Activated T-helper 2 cell treated with anti-CD3 and anti-CD28 coated beads, Interferon-gamma antibody, Interleukin-2, Interleukin-4, amounts not matched to agents 10 μg/mL and 5 μg/mL and 100 μg/mL, durations not matched to agents 14 hours and 24 hours and 36 hours (primary cell): Measurements from ENCODE around the gene ZNF532. TPM values are rescaled to one million over a fixed set of nuclear protein-coding genes. Genes with fewer than 3 reads are reported as not detected.
"Not testable (repeated sequence)": the region's sequence is repeated elsewhere in the genome, so short reads cannot be mapped to it uniquely, and the experiment has no call there.

ENCODE experiments used
- DNase-seq: peaks from one replicate; pipeline ENCODE4 v3.0.0; 2021; ENCODE audit warnings: low spot score
- H3K27ac Mint-ChIP-seq: one replicate; pipeline ENCODE4 v1.8.0; 2021; ENCODE audit warnings: mixed read lengths
- H3K27me3 Mint-ChIP-seq: one replicate; pipeline ENCODE4 v1.8.0; 2021; ENCODE audit warnings: low read depth, mixed read lengths
- H3K36me3 Mint-ChIP-seq: one replicate; pipeline ENCODE4 v1.8.0; 2021; ENCODE audit warnings: low read depth, mixed read lengths
- H3K4me1 Mint-ChIP-seq: one replicate; pipeline ENCODE4 v1.8.0; 2021; ENCODE audit warnings: low read depth, mixed read lengths
- H3K4me3 Mint-ChIP-seq: one replicate; pipeline ENCODE4 v1.8.0; 2021; ENCODE audit warnings: low read depth, mild to moderate bottlenecking, moderate library complexity, mixed read lengths
- H3K9me3 Mint-ChIP-seq: one replicate; pipeline ENCODE4 v1.8.0; 2021; ENCODE audit warnings: mixed read lengths
- intact Hi-C: fragments of 100-400 bp; cut with micrococcal nuclease; formaldehyde crosslinking; loops from one replicate; pipeline ENCODE4 v1.15.1; 2023
- total RNA-seq: library from RNA; stranded (reverse); gene quantifications from 2 replicates; pipeline ENCODE4 v1.2.3, GENCODE V29; 2022

Gene ZNF532
- total RNA-seq, 1 donor from 2014 or later, result 4.3 TPM

DNA sequence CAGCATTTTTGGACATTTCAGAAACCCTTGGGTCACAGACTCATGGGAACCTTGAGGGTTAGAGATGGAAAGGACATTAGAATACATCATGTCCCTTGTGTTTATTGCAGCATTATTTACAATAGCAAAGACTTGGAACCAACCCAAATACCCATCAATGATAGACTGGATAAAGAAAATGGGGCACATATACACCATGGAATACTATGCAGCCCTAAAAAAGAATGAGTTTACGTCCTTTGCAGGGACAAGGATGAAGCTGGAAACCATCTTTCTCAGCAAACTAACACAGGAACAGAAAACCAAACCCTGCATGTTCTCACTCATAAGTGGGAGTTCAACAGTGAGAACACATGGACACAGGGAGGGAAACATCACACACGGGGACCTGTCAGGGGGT is 160.9 kb downstream of the ZNF532 start:
- H3K36me3 Mint-ChIP-seq, intact Hi-C loops, H3K4me3 Mint-ChIP-seq, H3K4me1 Mint-ChIP-seq, H3K9me3 Mint-ChIP-seq, H3K27ac Mint-ChIP-seq, DNase-seq, H3K27me3 Mint-ChIP-seq: not testable (repeated sequence)

DNA sequence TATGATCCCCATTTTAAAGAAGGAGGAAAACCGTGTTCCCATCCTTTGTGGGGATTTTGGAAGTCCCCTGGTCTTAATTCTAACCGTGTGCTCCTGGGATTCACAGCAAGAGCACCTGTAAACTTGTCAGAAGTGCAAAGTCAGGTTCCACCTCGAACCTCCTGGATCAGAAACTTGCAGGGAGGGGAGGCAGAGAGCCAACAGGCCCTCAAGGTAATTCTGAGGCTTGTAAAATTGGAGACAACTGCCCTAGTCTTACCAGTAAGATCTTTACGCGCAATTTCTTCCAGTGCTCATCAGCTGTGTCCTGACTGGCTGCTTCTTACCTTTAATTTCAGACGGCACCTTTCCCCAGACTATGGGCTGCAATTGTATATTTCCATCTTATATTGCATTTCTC is 161.7 kb downstream of the ZNF532 start:
- H3K4me1 Mint-ChIP-seq, result no peaks in the 10 kb centered on the region
- DNase-seq, result no peak
- H3K27ac Mint-ChIP-seq, result no peak overlapping the region
- H3K36me3 Mint-ChIP-seq, result no peaks in the 10 kb centered on the region
- no peaks in the 10 kb centered on the region for H3K9me3 Mint-ChIP-seq
- intact Hi-C loops, result no loop called here
- no peaks in the 10 kb centered on the region for H3K27me3 Mint-ChIP-seq
- H3K4me3 Mint-ChIP-seq, result no peak overlapping the region

DNA sequence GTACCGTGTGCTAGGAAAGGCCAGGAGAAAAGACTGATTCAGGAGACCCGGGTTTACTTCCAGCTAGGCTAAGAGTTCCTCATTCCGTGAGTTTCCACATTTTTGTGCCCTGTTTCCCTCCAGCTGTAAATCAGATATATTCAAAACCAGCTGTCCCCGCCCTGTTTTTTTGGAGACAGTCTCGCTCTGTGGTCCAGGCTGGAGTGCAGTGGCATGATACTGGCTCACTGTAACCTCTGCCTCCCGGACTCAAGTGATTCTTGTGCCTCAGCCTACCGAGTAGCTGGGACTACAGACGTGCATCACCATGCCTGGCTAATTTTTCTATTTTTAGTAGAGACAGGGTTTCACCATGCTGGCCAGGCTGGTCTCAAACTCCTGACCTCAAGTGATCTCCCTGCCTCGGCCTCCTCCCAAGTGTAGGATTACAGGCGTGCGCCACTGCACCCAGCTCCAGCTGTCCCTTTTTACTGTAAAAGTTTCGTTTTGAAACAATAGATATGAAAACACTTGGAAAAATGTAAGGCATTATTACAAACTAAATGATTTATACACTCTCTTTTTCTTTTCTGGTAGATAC is 162.2 kb downstream of the ZNF532 start:
- no peak for DNase-seq
- intact Hi-C loops, result no loop called here
- Mint-ChIP-seq H3K27me3 (no peaks in the 10 kb centered on the region), H3K36me3 (no peaks in the 10 kb centered on the region), H3K4me3 (no peak overlapping the region), H3K4me1 (no peaks in the 10 kb centered on the region), H3K27ac (no peak overlapping the region), H3K9me3 (no peaks in the 10 kb centered on the region)

DNA sequence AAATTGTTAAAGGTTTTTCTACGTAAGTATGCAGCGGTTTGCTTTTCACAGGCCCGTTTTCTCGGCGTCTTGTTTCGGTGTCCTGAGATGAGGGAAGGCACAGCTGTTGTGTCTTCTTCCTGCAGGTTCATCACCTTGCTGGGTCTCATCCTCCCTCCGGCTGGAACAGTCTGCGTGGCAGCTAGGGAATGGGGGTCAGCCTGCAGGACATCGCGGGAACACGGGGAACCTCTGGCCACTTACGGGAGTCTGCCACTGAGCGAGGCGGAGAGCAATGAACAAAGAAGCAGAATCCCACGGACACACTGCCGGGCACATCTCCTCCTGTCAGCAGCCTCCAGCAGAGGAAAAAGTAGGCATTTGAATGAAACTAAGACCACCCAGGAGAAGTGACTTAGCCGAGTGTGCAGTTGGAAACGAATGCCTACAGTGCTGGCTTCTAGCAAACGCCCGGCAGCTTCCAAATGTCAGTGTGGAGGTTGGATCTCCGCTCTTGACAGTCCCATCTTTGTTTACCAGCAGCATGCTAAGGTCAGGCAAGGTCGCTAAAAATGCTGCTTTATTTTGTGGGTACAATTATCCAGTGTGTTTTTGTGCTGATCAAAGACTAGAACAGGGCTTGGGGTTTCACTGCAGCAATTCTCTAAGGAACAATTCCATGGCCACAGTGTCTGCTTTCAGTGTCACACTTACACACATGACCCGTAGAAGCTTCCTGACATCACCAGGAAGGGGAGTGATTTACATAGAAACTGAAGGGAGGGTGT is 165.2 kb downstream of the ZNF532 start:
- Mint-ChIP-seq H3K4me1 (no peaks in the 10 kb centered on the region), H3K4me3 (no peak overlapping the region), H3K27me3 (no peaks in the 10 kb centered on the region), H3K27ac (no peak overlapping the region), H3K36me3 (no peaks in the 10 kb centered on the region), H3K9me3 (no peaks in the 10 kb centered on the region)
- DNase-seq, result no peak
- intact Hi-C loops, result no loop called here

DNA sequence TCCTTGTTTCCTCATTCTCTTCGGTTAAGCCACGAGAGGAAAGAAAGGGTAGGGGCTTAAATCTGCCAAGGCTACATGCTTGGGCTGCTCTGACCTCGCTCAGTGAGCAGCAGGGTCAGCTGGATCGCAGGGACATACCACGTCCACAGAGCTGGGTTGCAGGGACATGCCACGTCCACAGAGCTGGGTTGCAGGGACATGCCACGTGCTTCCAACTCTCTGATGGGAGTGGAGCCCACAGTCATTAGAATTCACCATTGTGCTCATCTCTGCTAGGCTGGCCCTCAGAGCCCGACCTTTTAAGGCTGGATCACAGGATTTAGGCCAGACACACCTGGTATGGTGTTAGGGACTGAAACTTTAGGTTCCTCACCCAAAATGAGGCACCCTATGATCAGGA is 167.6 kb downstream of the ZNF532 start:
- Mint-ChIP-seq H3K27ac (no peak overlapping the region), H3K27me3 (no peaks in the 10 kb centered on the region), H3K9me3 (no peaks in the 10 kb centered on the region), H3K4me1 (no peaks in the 10 kb centered on the region), H3K36me3 (no peaks in the 10 kb centered on the region), H3K4me3 (no peak overlapping the region)
- no peak for DNase-seq
- intact Hi-C loops, result no loop called here

DNA sequence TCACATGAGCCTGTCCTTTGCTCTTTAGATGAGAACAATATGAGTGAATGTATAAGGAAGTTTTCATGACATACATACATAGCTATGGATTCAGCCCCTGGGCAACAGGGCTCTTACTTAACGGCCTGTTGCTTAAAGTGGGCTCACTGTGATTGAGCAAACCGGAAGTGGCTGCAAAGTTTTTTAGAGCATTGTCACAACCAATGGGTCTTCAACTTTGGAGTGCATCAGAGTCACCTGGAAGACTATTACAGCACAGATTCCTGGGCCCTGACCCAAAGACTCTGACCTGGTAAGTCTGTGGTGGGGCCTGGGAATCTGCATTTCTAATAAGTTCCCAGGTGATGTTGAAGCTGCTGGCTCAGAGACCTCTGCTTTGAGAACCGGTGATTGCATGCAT is 168.7 kb downstream of the ZNF532 start:
- no peak for DNase-seq
- intact Hi-C loops, result no loop called here
- H3K36me3 Mint-ChIP-seq, result no peaks in the 10 kb centered on the region
- H3K4me3 Mint-ChIP-seq, result no peak overlapping the region
- no peak overlapping the region for H3K27ac Mint-ChIP-seq
- H3K27me3 Mint-ChIP-seq, result no peaks in the 10 kb centered on the region
- H3K9me3 Mint-ChIP-seq, result peaks cover 6% of the 10 kb centered on the region
- peaks cover 7% of the 10 kb centered on the region for H3K4me1 Mint-ChIP-seq

DNA sequence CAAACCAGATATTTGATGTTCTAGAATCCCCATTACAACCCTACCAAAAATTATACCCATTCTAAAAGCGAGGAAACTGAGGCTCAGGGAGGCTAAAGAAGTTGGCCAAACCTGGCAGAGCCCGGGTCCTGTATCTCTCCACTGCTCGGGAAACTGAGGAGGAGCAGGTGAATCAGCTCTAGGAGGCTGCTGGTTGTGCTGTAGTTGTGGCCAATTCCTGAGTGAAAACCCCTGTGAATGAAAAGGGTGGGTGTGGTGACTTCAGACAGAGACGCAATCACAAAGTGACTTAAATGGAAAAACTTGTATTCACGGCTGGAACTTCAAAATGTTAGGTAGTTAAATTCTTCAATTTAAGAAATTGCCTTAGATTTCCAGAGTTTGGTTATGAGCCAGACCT is 169.3 kb downstream of the ZNF532 start:
- Mint-ChIP-seq H3K36me3 (no peaks in the 10 kb centered on the region), H3K9me3 (peaks cover 8% of the 10 kb centered on the region), H3K27me3 (no peaks in the 10 kb centered on the region), H3K4me1 (peaks cover 8% of the 10 kb centered on the region), H3K27ac (no peak overlapping the region), H3K4me3 (no peak overlapping the region)
- intact Hi-C loops, result no loop called here
- DNase-seq, result no peak

DNA sequence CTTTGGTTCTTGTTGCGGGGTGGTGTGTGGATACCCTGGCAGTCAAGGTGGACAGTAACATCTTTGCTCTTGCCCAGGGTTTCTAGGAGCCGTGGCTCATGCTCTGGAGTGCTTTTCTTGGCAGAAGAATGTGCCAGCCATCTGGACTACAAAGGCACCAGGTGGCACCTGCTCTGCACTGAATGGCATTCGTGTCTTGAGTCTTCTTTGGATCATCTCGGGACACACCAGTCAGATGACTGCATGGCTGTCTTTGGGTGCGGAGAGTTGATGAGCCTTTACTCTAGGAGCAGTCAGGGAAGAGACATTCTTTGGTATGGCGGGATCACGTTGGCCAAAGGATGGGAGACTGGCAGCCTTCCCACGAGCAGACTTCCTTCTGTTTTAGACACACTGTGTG is 170.9 kb downstream of the ZNF532 start:
- no peak for DNase-seq
- Mint-ChIP-seq H3K27me3 (no peaks in the 10 kb centered on the region), H3K4me1 (peaks cover 18% of the 10 kb centered on the region), H3K9me3 (peaks cover 14% of the 10 kb centered on the region), H3K27ac (no peak overlapping the region), H3K4me3 (no peak overlapping the region), H3K36me3 (peaks cover 6% of the 10 kb centered on the region)
- intact Hi-C loops, result no loop called here

Other genes with a start within 250 kb of the ZNF532 start
- gene ALPK2, start 235.8 kb upstream of the ZNF532 start, total RNA-seq, result 0.34 and 0.50 TPM in 2 replicates
- gene MALT1, start 193.4 kb upstream of the ZNF532 start, total RNA-seq, result 23.5 and 23.9 TPM in 2 replicates